Caco-2 (cell line): Measurements from ENCODE around the gene ZNF543. TPM values are rescaled to one million over a fixed set of nuclear protein-coding genes. Genes with fewer than 3 reads are reported as not detected.

ENCODE experiments used
- BruUV-seq: library from RNA; stranded (reverse); fragments of 400-500 nt; replicated peaks from 2 replicates; lab custom pipeline; 2021; lab: Mats Ljungman, UMichigan
- CTCF ChIA-PET: fragments of 300-600 bp; sonication (Branson Sonifier 250); formaldehyde crosslinking; loops from one replicate; lab custom pipeline; 2022; ENCODE audit warnings: antibody characterized with exemption; lab: Charles Lee
- POLR2A ChIA-PET: fragments of 300-600 bp; sonication (Branson Sonifier 250); formaldehyde crosslinking; loops from one replicate; lab custom pipeline; 2022; ENCODE audit warnings: antibody characterized with exemption; lab: Charles Lee
- DNase-seq, 2 experiments: peaks; one replicate each; pipeline versions ENCODE4 v3.0.0 to v3.0.0-alpha.2; 2020 to 2022
- H3K27me3 ChIP-seq: replicated peaks from 2 replicates; pipeline ENCODE4 v1.6.0; 2011; ENCODE audit warnings: low read length; ENCODE audit not compliant: control insufficient read depth, insufficient read depth
- H3K36me3 ChIP-seq: 2 replicates; pipeline ENCODE4 v1.5.1; 2011; ENCODE audit warnings: low read length; ENCODE audit not compliant: control insufficient read depth, insufficient read depth
- H3K4me1 ChIP-seq: fragments of 250-450 bp; sonication (Bioruptor Pico); 2 replicates; pipeline ENCODE4 v1.5.1; 2020; ENCODE audit warnings: mild to moderate bottlenecking
- H3K4me3 ChIP-seq: 2 replicates; pipeline ENCODE4 v1.5.1; 2011; ENCODE audit warnings: low read depth, mild to moderate bottlenecking, control low read depth, low read length
- H3K9me3 ChIP-seq: fragments of 250-450 bp; sonication (Bioruptor Pico); 2 replicates; pipeline ENCODE4 v1.5.1; 2020; ENCODE audit warnings: mild to moderate bottlenecking, moderate library complexity
- H3K27ac Mint-ChIP-seq: one replicate; pipeline ENCODE4 v1.8.0; 2022; ENCODE audit warnings: mixed read lengths; ENCODE audit not compliant: unreplicated experiment
- H3K27me3 Mint-ChIP-seq: one replicate; pipeline ENCODE4 v1.8.0; 2022; ENCODE audit warnings: mixed read lengths; ENCODE audit not compliant: insufficient read depth, unreplicated experiment
- H3K36me3 Mint-ChIP-seq: one replicate; pipeline ENCODE4 v1.8.0; 2022; ENCODE audit warnings: mild to moderate bottlenecking, mixed read lengths; ENCODE audit not compliant: insufficient read depth, unreplicated experiment
- H3K4me1 Mint-ChIP-seq: one replicate; pipeline ENCODE4 v1.8.0; 2022; ENCODE audit warnings: low read depth, mixed read lengths; ENCODE audit not compliant: unreplicated experiment
- H3K4me3 Mint-ChIP-seq: one replicate; pipeline ENCODE4 v1.8.0; 2022; ENCODE audit warnings: mild to moderate bottlenecking, moderate library complexity, mixed read lengths; ENCODE audit not compliant: unreplicated experiment
- H3K9me3 Mint-ChIP-seq: one replicate; pipeline ENCODE4 v1.8.0; 2022; ENCODE audit warnings: mixed read lengths; ENCODE audit not compliant: unreplicated experiment
- CTCF ChIP-seq, 2 experiments: fragments of 200-600 bp in 1 of 2; IDR thresholded peaks; 1 replicate in 1 of 2; 2 replicates in 1 of 2; pipeline versions ENCODE4 v1.5.1 to v1.8.0; 2011 to 2022; ENCODE audit warnings: antibody characterized with exemption in 1 of 2, control low read depth in 1 of 2, inconsistent platforms in 1 of 2, low read depth in 1 of 2, low read length in 1 of 2, mild to moderate bottlenecking in 1 of 2, moderate library complexity in 1 of 2; ENCODE audit not compliant: insufficient read depth in 1 of 2, severe bottlenecking in 1 of 2, unreplicated experiment in 1 of 2
- intact Hi-C: fragments of 100-400 bp; cut with micrococcal nuclease; formaldehyde crosslinking; loops from one replicate; pipeline ENCODE4 v1.10.0; 2022; ENCODE audit not compliant: unreplicated experiment
- total RNA-seq: library from RNA; stranded (reverse); gene quantifications from 2 replicates; pipeline ENCODE4 v1.2.3, GENCODE V29; 2022

The ZNF543 gene
- total RNA-seq, 1 experiment from 2014 or later = 3.5 TPM

DNA sequence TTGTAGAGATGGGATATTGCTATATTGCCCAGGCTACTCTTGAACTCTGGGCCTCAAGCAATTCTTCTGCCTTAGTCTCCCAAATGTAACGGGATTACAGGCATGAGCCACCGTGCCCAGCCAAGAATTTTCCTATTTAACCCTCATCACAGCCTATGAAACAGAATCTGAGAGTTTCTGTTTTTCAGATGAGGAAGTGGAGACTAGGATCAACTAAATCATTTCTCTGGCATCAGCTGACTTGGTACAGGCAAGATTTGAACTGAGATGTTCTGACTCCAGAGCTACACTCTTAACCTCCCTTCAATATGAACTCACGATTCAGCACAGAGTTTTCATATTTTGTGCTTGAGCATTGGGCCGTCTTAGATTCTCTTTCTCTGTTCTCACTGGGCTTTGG lies 31.9 kb upstream of the ZNF543 start:
- no peak overlapping the region for H3K4me3 Mint-ChIP-seq
- no peaks in the 10 kb centered on the region for H3K27me3 Mint-ChIP-seq
- peaks cover 23% of the 10 kb centered on the region for H3K36me3 ChIP-seq
- TF ChIP-seq CTCF (IDR thresholded peaks at IDR 0.05; ENCODE audit: insufficient read depth in 1 of 2, low read depth in 1 of 2, low read length in 1 of 2, severe bottlenecking in 1 of 2, unreplicated experiment in 1 of 2) = no peak
- H3K4me1 Mint-ChIP-seq = no peaks in the 10 kb centered on the region
- H3K9me3 Mint-ChIP-seq = peaks cover 14% of the 10 kb centered on the region
- H3K27me3 ChIP-seq = no peaks in the 10 kb centered on the region
- no TSS peak for BruUV-seq
- peaks cover 96% of the 10 kb centered on the region for H3K36me3 Mint-ChIP-seq
- CTCF ChIA-PET = no interaction called here
- no peaks in the 10 kb centered on the region for H3K4me1 ChIP-seq
- POLR2A ChIA-PET = no interaction called here
- intact Hi-C loops = no loop called here
- peaks cover 12% of the 10 kb centered on the region for H3K9me3 ChIP-seq
- DNase-seq = no peak
- H3K4me3 ChIP-seq = no peak overlapping the region
- H3K27ac Mint-ChIP-seq = no peak overlapping the region

- peaks cover 17% of the 10 kb centered on the region for H3K36me3 ChIP-seq
- H3K27me3 ChIP-seq = no peaks in the 10 kb centered on the region
- BruUV-seq = TSS peak; percentile 1
- H3K9me3 ChIP-seq = peaks cover 12% of the 10 kb centered on the region
- intact Hi-C loops = no loop called here
- Mint-ChIP-seq H3K4me3 (no peak overlapping the region), H3K27ac (no peak overlapping the region), H3K36me3 (peaks cover 99% of the 10 kb centered on the region), H3K4me1 (no peaks in the 10 kb centered on the region), H3K27me3 (no peaks in the 10 kb centered on the region), H3K9me3 (peaks cover 27% of the 10 kb centered on the region)
- no peak overlapping the region for H3K4me3 ChIP-seq
- ChIA-PET POLR2A (no interaction called here), CTCF (no interaction called here)
- TF ChIP-seq CTCF (IDR thresholded peaks at IDR 0.05; ENCODE audit: insufficient read depth in 1 of 2, low read depth in 1 of 2, low read length in 1 of 2, severe bottlenecking in 1 of 2, unreplicated experiment in 1 of 2) = no peak
- no peaks in the 10 kb centered on the region for H3K4me1 ChIP-seq
- no peak for DNase-seq
Measured at GRCh38 chr19:57290970-57291369, 29.3 kb upstream of the ZNF543 start.

GRCh38 chr19:57292547-57292946 lies 27.7 kb upstream of the ZNF543 start:
- ChIA-PET CTCF (no interaction called here), POLR2A (no interaction called here)
- Histone ChIP-seq H3K4me1 (no peaks in the 10 kb centered on the region), H3K4me3 (no peak overlapping the region), H3K9me3 (peaks cover 12% of the 10 kb centered on the region), H3K27me3 (no peaks in the 10 kb centered on the region), H3K36me3 (peaks cover 17% of the 10 kb centered on the region)
- Mint-ChIP-seq H3K36me3 (peaks cover 99% of the 10 kb centered on the region), H3K27ac (no peak overlapping the region), H3K27me3 (no peaks in the 10 kb centered on the region), H3K9me3 (peaks cover 32% of the 10 kb centered on the region), H3K4me1 (peaks cover 11% of the 10 kb centered on the region), H3K4me3 (no peak overlapping the region)
- TF ChIP-seq CTCF (IDR thresholded peaks at IDR 0.05; ENCODE audit: insufficient read depth in 1 of 2, low read depth in 1 of 2, low read length in 1 of 2, severe bottlenecking in 1 of 2, unreplicated experiment in 1 of 2) = no peak
- intact Hi-C loops = no loop called here
- no peak for DNase-seq
- BruUV-seq = no TSS peak
